Measurements from ENCODE around the gene ZIC2.
"Not testable (repeated sequence)": the region's sequence is repeated elsewhere in the genome, so short reads cannot be mapped to it uniquely, and the experiment has no call there.

- not testable (repeated sequence) for TF ChIP-seq CTCF, POLR2A, EP300 (IDR thresholded peaks at IDR 0.05)
These were observed 51.1 kb downstream of the ZIC2 start for GRCh38 chr13:100032642-100033041.
